Sciatic nerve (tissue), 2 donors: ENCODE results near the gene PCBP3. TPM values are rescaled to one million over a fixed set of nuclear protein-coding genes. Genes with fewer than 3 reads are reported as not detected.

Source experiments
- ATAC-seq: fragments of 200-7000 bp; cut with Tn5 transposase; one replicate; pipeline ENCODE4 v1.9.1; 2020; ENCODE audit warnings: mild to moderate bottlenecking, moderate library complexity
- DNase-seq: peaks from one replicate; pipeline ENCODE4 v3.0.0-alpha.2; 2020; ENCODE audit warnings: low spot score
- intact Hi-C: fragments of 100-400 bp; cut with DNase I; formaldehyde crosslinking; loops from one replicate; pipeline ENCODE4 v1.14.2; 2022
- total RNA-seq: library from RNA; stranded (reverse); fragmentation: NEBNext Ultra II Directional; extraction: Animal tissue kit (Norgen Biotek cat#: 25700); gene quantifications from one replicate; pipeline ENCODE4 v1.2.1, GENCODE V29; 2021
- donor health status: DM: no; HTN: no; CAD: no.
- donor health status: DM: no; HTN: no; CAD: no.

Gene PCBP3
- total RNA-seq, 1 donor from 2014 or later, result 14.1 TPM

DNA sequence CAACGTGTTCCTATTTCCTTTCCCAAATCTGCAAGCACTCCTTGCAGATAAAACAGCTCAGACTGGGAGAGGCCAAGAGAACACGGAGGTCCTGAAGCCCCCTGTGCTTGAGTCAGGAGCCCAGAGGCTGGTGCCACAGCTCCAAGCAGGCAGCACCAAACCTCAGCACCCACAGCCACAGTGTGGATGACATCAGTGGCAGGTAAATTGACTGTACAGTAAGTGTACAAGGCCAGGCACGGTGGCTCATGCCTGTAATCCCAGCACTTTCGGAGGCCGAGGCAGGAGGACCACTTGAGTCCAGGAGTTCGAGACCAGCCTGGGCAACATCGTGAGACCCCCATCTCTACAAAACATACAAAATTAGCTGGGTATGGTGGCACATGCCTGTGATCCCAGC, 336.1 kb downstream of the PCBP3 start:
- intact Hi-C loops, result no loop called here
- ATAC-seq, result no peak
- DNase-seq, result peak; percentile 42

DNA sequence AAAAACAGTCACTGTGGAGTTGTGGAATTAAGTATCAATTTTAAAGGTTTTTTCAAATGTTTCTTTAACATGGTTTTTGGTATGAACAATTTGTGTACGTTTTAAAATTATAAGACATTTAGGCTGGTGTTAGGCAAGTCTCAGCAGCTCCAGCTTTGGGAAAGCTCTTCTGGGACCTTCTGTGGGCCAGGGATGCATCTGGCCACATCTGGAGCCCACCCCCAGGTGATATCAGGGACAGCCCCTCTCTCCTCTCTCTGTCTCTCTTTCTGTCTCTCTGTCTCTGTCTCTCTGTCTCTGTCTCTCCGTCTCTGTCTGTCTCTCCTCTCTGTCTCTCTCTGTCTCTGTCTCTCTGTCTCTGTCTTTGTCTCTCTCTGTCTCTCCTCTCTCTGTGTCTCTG, 336.7 kb downstream of the PCBP3 start:
- DNase-seq (no peak), ATAC-seq (no peak)
- intact Hi-C loops, result no loop called here

DNA sequence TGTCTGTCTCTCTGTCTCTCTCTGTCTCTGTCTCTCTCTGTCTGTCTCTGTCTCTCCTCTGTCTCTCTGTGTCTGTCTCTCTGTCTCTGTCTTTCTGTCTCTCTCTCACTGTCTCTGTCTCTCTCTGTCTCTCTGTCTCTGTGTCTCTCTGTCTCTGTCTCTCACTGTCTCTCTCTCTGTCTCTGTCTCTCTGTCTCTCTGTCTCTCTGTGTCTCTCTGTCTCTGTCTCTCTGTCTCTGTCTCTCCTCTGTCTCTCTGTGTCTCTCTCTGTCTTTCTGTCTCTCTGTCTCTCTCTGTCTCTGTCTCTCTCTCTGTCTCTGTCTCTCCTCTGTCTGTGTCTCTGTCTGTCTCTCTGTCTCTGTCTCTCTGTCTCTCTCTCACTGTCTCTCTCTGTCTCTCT, 337.2 kb downstream of the PCBP3 start:
- no peak for ATAC-seq
- intact Hi-C loops, result no loop called here
- no peak for DNase-seq

DNA sequence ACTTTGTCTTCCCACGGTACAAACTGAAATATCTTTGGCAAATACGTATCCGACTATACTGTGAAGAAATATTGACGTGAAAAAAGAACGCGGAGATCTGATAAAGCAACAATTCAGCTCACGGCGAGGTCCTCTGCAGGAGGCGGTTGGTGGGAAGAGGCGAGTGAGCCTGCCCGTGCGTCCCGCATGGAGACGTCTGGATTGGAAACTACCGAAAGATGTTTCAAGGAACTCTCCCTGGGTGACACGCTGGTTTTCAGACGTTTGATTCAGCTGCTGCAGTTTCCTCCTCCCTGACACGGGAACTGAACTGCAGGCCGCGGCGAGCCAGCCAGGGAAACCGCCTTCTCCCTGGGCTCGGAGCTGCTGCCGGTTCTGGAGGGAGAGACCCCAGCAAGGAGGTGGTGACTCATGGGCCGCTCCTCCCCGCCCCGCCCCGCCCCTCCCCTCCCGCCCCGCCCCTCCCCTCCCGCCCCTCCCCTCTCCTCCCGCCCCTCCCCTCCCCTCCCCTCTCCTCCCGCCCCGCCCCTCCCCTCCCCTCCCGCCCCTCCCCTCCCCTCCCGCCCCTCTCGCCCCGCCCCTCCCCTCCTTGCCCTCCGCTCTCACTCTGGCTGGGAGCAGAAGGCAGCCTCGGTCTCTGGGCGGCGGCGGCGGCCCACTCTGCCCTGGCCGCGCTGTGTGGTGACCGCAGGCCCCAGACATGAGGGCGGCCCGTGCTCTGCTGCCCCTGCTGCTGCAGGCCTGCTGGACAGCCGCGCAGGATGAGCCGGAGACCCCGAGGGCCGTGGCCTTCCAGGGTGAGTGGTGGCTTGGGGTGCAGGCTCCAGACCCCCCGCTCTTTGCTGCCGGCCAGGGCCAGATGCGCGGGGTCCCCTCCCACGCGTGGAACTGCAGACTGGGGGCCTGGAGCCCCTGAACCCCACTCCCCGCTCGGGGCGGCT, 337.9 kb downstream of the PCBP3 start, which contains the start of gene COL6A1:
Gene COL6A1 (plus strand): TSS at position 620 of the 941 bp plus-strand sequence. CDS start 81 bp downstream, at position 701.
- DNase-seq (peak; percentile 89), ATAC-seq (peak; percentile 78)
- intact Hi-C loops, result no loop called here

DNA sequence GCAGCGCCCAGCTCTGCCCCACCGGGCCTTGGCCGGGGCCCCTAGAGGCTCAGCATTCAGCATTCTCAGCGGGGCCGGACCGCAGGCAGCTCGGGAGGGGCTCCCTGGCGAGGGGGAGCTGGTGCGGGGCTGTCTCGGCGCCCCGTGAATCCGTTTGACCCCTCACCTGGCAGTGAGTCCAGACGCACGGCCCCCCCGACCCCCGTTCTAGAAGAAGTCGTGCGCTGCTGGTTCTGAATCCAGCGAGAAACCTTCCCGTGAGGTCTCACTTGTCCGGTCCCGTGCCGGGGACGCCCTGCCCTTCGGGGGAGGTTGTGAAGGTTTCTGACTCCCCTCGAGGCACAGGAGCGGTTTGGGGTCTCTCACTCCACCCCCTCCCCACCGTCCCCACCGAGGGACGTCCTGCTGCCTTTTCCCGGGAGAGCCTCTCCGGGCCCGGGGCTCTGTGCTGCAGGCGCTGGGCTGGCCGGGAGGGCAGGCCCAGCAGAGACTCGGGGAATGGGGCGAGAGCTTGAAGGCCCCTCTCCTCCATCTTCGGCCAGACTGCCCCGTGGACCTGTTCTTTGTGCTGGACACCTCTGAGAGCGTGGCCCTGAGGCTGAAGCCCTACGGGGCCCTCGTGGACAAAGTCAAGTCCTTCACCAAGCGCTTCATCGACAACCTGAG, 338.7 kb downstream of the PCBP3 start:
- intact Hi-C loops, result no loop called here
- DNase-seq (peak; percentile 74), ATAC-seq (peak; percentile 3)

DNA sequence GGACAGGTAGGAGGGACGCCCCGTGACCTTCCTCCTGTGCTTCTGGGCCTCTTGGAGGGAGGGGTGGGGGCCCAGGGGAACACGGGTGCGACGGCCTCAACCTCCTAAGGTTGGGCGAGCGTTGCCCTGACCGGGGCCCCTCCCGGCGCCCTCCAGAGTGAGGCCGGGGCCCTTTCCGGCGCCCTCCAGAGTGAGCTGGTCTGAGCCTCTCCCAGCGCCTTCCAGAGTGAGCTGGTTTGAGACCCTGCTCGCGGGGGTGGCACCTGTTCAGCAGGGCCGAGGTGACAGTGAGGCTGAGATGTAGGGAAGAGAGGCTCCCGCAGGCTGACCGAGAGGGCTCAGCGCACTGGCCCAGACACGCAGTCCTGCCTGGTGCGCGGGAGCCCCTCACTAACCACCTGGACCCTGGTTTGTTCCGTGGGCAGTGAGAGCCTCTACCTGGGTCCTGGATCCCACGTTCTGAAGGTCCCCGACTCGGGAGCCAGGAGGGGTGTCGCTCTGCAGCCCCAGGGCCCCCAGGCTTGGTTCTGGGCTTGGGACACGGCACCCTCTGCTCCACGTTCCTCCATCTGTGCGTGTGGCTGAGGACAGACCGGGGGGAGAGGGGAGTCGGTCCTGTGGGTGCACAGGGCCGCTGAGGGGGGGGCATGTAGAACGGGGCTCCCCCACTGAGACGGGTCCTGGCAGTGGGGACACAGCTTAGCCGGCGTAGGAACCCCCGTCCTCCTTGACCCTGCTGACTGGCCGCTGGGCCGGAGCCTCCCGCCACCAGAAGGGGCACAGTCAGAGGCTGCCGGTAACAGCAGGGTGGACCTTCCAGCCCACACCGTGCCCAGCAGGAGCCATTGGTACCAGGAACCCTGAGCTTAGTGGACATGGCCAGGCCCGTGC, 339.5 kb downstream of the PCBP3 start:
- peak; percentile 4 for ATAC-seq
- intact Hi-C loops, result no loop called here
- DNase-seq, result peak; percentile 63

DNA sequence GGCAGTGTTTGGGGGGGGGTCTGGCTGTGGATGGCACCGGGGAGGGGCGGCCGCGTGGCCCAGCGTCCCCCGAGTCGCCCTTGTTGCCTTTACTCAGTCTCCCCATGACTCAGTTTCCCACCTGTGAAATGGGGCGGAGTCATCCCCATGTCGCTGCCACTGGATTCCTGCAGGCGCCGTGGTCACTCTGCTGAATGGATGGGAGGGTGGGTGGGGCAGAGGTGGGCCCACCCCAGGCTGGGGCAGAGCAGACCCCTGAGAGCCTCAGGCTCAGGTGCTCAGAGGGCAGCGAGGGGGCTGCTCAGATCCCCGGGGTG, 340.1 kb downstream of the PCBP3 start:
- no peak for ATAC-seq
- DNase-seq, result no peak
- intact Hi-C loops, result no loop called here

DNA sequence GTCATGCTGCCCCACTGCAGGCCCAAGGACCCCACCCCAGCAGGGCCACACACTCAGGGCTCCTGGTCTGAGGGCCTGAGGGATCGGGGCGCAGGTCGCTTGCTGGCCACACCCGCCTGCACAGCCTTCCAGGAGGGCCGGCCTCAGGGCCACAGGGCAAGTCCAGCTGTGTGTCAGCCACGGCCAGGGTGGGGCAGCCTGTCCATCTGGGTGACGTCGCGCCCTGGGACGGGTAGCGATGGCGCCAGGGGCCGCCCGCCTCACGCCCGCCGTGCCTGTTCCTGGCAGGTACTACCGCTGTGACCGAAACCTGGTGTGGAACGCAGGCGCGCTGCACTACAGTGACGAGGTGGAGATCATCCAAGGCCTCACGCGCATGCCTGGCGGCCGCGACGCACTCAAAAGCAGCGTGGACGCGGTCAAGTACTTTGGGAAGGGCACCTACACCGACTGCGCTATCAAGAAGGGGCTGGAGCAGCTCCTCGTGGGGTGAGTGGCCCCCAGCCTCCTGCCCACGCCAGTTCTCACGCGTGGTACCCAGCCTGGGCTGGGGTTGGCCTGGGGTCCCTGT, 340.5 kb downstream of the PCBP3 start:
- ATAC-seq (peak; percentile 6), DNase-seq (peak; percentile 66)
- intact Hi-C loops, result no loop called here

DNA sequence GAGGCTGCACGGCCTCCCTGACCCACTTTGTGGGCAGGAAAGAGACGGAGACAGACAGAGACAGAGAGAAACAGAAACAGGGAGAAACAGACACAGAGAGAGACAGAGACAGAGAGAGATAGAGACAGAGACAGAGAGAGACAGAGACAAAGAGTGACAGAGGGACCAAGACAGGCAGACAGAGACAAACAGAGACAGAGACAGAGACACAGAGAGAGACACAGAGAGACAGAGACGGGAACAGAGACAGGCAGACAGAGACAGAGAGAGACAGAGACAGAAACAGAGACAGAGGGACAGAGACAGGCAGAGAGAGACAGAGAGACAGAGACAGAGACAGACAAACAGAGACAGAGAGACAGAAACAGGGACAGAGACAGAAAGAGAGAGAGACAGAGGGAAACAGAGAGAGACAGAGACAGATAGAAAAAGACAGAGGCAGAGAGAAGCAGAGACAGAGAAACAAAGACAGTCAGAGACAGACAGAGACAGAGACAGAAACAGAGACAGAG, 341.1 kb downstream of the PCBP3 start:
- intact Hi-C loops, result no loop called here
- ATAC-seq, result no peak
- DNase-seq, result no peak

DNA sequence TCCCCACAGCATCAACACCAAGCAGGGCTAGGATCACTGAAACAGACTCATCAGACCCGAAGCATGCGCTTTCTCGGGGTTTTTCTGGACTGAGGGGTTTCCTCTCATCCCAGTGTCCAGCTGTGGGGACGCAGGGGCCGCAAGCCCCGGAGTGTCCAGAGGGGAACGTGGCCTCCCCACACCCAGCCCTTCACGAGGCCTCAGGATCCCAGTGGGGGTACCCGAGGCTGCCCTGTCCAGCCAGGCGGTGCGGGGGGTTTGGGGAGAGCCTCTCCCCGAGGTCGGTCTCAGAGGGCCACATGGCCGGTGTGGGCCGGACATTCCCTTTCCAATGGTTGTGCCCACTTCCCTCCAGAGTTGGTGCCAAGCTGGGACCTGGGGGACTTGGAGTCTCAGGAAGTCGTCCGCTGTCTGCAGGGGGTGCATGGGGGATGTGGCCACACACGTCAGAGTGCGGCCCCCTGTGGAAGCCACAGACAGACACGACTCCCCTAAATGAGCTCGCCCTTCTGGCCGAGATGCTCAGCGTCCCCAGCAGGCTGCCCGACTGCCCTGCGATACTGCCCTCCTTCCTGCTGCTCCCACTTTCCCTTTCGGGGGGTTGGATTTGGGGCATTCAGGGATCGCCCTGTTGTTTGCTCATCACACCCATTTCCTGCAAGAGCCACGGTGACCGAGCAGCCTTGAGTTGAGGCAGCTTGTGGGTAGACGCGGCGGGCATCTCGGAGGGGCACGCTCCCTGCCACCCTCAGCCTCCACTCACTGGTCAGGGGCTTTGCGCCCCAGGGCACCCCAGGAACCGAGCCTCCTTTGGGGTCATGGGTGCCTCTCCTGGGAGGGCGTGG, 342.2 kb downstream of the PCBP3 start:
- ATAC-seq, result no peak
- intact Hi-C loops, result no loop called here
- DNase-seq, result no peak

DNA sequence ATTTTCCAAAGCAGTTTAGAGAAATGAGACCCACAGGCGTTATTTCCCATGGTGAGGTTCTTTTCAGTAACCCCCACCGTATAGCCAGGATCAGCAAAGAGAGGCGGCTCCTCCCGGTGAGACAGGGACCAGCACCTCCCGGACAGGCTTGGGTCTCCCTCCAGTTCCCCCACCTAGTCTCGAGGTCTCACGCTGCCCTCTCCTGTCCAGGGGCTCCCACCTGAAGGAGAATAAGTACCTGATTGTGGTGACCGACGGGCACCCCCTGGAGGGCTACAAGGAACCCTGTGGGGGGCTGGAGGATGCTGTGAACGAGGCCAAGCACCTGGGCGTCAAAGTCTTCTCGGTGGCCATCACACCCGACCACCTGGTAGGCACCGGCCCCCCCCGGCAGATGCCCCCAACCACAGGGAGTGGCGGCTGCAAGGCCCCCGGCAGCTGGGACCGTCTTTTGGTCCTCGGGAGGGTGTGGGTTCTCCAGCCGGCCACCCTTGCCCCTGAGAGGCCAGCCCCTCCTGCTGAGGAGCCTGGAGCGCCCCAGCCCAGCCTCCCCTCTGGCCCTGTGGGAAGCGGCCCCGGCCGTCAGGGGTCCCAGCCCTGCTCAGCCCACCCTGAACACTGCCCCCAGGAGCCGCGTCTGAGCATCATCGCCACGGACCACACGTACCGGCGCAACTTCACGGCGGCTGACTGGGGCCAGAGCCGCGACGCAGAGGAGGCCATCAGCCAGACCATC, 343.0 kb downstream of the PCBP3 start:
- ATAC-seq (no peak), DNase-seq (no peak)
- intact Hi-C loops, result no loop called here

DNA sequence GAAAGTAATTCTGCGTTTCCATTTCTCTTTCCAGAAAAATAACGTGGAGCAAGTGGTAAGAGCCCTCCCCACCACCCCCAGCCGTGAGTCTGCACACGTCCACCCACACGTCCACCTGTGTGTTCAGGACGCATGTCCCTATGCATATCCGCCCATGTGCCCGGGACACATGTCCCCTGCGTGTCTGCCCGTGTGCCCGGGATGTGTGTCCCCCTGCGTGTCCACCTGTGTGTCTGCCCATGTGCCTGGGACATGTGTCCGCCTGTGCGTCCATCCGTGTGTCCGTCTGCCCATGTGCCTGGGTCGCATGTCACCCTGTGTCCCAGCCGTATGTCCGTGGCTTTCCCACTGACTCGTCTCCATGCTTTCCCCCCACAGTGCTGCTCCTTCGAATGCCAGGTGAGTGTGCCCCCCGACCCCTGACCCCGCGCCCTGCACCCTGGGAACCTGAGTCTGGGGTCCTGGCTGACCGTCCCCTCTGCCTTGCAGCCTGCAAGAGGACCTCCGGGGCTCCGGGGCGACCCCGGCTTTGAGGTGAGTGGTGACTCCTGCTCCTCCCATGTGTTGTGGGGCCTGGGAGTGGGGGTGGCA, 343.7 kb downstream of the PCBP3 start:
- ATAC-seq (no peak), DNase-seq (peak; percentile 59)
- intact Hi-C loops, result no loop called here

DNA sequence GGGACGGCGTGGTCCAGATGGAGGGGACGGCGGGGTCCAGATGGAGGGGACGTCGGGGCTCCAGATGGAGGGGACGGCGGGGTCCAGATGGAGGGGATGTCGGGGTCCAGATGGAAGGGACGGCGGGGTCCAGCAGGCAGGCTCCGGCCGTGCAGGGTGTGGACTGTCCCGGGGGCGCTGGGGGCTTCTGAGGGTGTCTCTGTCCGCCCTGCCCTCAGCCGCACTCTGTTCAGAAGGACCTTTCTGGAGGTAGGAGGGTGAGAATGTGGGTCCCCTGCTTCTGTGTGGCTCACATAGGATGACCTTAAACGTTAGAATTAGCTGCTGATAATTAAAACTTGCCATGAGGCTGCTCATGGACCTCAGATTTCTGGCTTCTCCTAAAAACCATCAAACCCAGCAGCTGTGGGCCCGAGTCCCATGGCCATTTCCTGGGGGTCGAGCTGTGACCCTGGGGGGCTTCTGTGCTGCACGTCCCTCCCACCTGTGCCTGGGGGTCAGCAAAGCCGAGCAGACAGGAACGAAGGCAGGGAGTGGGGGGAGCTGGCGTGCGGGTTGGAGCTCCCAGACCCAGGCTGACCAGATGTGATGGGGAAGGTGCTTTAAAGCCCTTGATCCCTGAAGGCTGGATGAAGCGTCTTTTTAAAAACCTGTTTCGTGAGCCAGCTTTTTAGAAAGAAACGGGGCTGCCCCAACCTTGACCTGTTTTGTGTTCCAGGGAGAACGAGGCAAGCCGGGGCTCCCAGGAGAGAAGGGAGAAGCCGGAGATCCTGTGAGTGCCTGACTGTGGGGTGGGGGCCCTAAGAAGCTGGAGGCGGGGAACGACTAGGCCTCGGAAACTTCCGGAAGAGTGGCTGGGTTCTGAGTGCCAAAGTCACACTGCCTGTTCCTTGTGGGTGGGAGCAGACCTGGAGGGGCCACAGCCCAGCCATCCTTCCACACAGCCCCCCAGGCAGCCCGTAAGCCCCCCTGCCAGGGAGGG, 345.1 kb downstream of the PCBP3 start:
- DNase-seq (no peak), ATAC-seq (no peak)
- intact Hi-C loops, result no loop called here

DNA sequence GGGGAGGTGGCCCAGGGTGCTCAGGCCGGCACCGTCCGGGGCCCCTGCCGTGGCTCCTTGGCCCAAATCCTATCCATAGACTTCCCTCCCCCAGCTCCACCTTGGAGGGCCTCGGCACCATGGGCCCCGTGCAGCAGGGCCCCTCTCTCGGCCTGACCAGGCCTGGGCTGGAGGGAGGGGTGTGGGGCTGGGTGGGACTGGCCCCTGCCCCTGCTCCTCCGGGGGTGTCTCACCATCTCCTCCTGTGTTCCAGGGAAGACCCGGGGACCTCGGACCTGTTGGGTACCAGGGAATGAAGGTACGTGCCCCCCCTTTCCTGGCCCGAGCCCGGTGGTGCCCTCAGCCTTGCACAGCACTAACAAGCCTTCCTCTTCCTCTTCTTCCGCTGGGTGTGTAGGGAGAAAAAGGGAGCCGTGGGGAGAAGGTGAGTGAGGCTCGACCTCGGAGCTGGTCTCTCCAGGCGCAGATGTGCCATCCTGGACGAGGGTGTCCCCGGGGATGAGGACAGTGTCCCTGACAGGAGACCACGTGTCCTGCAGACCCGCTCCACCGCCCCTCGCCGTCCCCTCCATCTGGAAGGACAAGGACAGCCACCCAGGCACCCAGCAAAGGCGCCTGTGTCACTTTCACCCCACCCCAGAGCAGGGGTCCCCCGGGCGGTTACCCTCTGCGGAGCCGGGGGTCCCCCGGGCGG, 346.0 kb downstream of the PCBP3 start:
- intact Hi-C loops, result loop anchor here (10.0 kb wide), 1 partner anchor 55 kb away; no protein-coding TSS in a partner anchor
- ATAC-seq, result no peak
- DNase-seq, result peak; percentile 62

DNA sequence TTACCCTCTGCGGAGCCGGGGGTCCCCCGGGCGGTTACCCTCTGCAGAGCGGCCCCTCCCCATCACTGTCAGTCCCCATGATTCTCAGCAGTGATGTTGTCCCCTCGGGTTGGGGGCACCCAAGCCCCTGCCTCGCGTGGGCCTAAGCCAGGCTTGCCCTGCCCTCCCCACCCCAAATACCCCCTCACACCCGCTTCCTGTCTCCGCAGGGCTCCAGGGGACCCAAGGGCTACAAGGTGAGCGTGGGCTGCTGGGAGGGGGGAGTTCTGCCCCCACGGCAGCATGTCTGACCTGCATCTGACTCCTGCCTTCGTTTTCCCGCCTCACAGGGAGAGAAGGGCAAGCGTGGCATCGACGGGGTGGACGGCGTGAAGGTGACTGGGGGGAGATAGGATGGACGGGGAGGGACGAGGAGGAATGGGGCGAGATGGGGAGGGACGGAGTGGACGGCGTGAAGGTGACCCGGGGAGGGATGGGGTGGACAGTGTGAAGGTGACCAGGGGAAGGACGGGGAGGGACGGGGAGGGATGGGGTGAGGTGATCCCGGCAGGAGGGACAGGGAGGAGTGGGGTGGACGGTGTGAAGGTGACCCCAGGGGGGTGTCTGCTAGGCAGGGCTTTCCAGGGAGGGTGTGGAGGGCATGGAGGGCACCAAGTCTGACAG, 346.7 kb downstream of the PCBP3 start:
- DNase-seq, result peak; percentile 55
- intact Hi-C loops, result loop anchor here (10.0 kb wide), 1 partner anchor 55 kb away; no protein-coding TSS in a partner anchor
- no peak for ATAC-seq
